Measurements from ENCODE around the gene MS4A13.
"Not testable (repeated sequence)": the region's sequence is repeated elsewhere in the genome, so short reads cannot be mapped to it uniquely, and the experiment has no call there.

MS4A13 gene, protein sequence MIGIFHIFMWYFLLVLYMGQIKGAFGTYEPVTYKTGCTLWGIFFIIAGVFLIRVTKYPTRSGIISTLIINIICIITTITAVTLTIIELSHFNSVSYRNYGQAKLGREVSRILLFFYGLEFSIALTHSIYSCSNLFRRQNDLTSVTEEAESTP
- 0 reads per million in 2 donors for total RNA-seq

GRCh38 chr11:60515144-60515855, at the start of gene MS4A13:
TSS of gene MS4A13 (plus strand) at chr11:60515392. CDS start at chr11:60518084, 2,692 bp downstream.
- no peak for DNase-seq

- no peak for DNase-seq
These were observed 46.4 kb upstream of the MS4A13 start for GRCh38 chr11:60468829-60469228.

GRCh38 chr11:60469723-60470122, 45.5 kb upstream of the MS4A13 start:
- no peak for DNase-seq

DNA sequence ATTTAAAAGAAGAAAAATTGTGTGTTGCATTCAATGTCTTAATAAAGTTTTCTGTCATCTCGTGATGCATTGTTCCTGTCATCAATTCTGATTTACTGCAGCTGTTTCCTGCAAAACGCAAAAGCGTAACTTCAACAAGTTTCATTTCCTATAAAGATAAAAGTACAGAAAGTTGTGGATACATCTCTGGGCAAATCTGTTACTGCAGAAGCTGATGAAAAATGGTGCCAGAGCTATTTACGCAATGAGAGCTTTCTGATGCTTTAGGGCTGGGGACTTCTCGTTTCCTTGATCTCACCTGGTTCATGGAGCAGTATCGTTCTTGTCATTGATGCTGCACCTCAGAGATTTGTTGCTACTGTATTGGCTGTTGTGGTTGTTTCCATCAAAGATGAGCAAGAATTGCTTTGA, 38.2 kb upstream of the MS4A13 start:
- no peak for DNase-seq

DNA sequence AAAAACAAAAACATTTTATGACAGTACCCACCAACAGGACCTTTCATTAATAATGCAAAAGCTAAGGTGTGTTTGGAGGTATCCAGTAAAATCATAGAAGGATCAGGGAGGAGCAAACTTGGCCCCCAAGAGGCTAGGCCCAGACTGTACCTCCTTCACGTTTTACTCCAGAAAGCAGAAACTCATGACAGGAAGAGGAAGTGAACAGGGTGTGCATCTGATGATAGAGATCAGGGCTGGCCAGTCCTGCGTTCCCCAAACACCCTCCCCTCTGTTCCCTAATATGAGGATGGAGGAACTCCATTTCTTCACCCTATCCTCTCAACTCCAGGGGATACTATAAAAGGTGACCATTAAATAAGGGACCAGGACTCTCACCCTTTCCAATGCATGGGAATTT, 32.8 kb upstream of the MS4A13 start:
- no peak for DNase-seq

DNA sequence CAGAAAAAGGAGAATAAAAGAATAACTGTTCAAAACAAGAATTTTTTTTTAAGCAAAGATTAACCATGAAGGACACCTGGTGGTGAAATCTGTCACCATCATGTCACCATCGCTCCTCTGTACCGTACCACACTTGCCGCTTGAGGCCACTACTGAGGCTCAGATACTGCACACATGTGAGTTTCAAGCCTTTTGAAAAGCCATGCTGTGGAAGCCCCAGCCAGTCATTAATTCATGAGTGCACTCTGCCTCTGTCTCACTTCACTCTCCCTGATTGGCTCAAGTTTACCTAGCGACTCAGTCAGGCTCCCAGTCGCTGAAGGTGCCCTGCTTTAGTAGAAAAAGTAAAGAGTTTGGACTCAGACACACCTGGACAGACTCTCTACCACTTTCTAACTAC, 29.2 kb upstream of the MS4A13 start:
- no peak for DNase-seq

DNA sequence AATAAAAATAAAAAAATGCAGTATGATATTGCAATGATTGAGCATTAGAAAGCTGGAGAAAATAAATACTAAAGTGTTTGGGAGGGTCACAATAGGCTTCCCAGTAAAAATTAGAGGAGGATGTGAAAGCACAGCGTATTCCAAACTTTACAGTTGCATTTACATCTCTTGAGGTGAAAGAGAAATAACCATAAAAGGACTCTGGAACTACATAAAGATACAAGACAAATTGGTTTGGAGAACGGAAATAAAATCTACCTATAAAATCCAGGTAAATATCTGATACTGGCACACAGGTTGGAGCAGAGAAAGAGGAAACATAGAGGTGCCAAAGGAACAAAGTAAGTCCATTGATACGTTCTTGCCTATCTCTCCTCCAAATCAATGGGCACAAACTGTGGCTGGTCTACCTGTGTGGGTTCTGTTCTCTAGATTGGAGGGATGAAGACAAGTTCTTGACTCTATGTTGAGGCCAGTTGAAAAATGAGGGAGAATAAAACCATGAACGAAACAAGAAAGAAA, 22.6 kb upstream of the MS4A13 start, which contains the start of gene MS4A12:
Gene MS4A12, plus strand, starts transcription at position 291 of the 522 bp plus-strand sequence. CDS start 4,541 bp downstream, outside the sequence.
- no peak for DNase-seq

- no peak for DNase-seq
These were observed 21.7 kb upstream of the MS4A13 start for GRCh38 chr11:60493454-60493853.

GRCh38 chr11:60498399-60498798, 16.8 kb upstream of the MS4A13 start:
- no peak for DNase-seq

DNA sequence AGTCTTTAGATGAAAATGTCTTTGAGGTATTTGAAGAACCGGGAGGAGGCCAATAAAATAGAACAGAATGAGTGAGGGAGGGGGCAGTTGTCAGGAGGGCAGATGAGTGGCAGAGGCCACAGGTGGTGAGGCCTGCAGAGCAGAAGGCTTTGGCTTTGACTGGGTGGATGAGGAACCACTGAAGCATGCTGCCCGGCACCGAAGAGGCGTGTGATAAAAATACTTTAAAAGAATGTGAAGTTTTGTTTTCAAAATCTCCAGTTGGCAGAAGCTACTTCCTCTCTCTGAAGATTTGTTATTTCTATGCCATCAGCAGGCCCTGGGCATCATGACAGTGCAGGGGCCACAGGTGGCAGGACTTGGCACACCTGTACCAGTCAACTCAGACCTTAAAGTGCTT, 16.3 kb upstream of the MS4A13 start:
- DNase-seq, result no peak

DNA sequence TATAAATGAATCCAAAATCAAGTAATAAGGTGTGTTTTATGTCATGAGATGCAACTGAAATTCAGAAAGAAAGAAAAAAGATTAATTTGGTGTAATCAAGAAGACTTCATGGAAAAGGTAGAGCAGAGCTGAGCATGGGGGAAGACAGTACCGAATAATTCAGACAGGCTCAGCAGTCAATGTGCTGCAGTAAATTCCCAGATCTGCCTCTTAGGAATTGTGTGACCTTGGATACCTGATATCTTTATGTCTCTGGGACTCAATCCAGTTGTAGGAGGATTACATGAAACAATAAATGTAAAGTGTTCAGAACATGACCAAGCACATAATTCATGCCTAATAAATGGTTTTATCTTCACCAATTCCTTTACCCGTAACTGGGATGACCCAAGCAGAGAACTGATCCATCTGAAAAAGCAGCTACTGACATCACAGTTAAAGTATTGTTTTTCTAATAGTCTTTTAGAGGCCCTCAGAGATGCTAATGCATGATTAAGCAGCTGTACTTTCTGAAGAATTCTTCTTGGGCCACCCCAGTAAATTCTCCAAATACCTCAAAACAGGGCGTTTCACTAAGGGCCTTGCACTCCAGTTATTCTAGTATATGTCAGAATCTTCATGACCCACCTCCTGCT, 14.8 kb upstream of the MS4A13 start:
- DNase-seq, result no peak

GRCh38 chr11:60502221-60502775, 12.9 kb upstream of the MS4A13 start:
- DNase-seq, result no peak

GRCh38 chr11:60504219-60504905, 10.8 kb upstream of the MS4A13 start:
- DNase-seq, result no peak

GRCh38 chr11:60509609-60510008, 5.6 kb upstream of the MS4A13 start:
- DNase-seq, result not testable (repeated sequence)

DNA sequence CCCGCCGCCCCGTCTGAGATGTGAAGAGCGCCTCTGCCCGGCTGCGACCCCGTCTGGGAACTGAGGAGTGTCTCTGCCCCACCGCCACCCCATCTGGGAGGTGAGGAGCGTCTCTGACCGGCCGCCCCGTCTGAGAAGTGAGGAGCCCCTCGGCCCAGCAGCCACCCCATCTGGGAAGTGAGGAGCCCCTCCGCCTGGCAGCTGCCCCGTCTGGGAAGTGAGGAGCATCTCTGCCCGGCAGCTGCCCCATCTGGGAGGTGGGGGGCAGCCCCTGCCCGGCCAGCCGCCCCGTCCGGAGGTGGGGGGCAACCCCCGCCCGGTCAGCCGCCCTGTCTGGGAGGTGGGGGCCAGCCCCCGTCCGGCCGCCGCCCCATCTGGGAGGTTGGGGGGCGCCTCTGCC, 5.0 kb upstream of the MS4A13 start:
- DNase-seq, result not testable (repeated sequence)

GRCh38 chr11:60511393-60511792, 3.8 kb upstream of the MS4A13 start:
- DNase-seq, result no peak

GRCh38 chr11:60512651-60513225, 2.5 kb upstream of the MS4A13 start:
- DNase-seq, result no peak

GRCh38 chr11:60513496-60514460, 1.4 kb upstream of the MS4A13 start:
- no peak for DNase-seq

DNA sequence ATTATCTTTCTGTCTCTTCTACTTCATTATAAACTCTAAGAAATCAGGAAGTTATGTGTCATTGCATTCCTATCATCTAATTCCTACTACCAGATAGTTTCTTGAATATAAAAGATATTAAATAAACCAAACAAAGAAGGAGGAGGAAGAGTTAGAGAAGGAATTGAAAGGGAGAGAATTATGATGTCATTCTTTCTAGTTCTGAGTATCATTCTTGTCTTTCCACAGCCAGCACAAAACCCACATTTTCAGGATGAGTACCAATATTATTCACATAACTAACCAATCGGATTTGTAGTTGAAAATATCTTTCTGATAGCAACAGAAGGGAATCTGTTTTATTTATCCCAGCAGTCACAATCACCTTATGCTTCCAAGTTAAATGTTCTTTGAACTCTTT, 13.3 kb downstream of the MS4A13 start:
- DNase-seq, result no peak

DNA sequence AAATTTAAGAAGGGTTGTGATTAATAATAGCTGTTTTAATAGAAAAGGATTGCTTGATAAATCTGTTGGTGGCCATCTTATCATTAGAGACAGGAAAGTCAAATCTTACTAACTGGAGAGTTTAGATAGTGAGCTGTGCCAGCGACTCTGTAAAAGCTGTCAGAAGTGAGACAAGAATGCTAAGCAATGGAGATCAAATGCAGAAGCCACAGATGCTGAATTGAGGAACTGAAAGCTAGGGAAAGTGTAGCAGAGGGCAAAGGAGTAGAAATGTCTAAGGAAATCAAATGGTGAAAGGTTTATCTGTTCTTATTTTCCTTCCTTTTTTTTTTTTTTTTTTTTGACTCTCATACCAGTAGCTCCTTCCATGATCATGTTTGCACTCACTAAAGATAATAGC, 13.7 kb downstream of the MS4A13 start:
- no peak for DNase-seq

DNA sequence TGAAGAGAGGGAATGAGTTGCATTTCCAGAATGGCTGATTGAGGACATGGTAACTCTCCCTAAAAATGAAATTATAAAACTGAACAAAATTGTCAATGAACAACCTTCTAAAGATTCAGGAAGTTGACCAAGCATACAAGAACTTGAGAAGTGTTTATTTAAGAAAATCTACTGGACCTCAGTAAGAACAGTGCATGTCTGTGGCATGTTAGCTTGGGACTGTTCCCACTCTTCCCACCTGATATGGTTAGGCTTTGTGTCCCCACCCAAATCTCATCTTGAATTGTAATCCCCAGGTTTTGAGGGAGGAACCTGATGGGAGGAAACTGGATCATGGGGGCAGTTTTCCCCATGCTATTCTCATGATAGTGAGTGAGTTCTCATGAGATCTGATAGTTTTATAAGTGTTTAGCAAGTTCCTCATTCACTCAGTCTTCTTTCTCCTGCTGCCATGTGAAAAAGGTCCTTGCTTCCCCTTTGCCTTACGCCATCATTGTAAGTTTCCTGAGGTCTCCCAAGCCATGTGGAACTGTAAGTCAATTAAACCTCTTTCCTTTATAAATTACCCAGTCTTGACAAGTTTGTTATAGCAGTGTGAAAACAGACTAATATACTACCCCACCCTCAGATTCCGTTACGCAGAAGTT, 15.4 kb downstream of the MS4A13 start:
- no peak for DNase-seq

Data from T-helper 9 cell (primary cell).